ENCODE measurements around the gene PTMA.
"Not testable (repeated sequence)": the region's sequence is repeated elsewhere in the genome, so short reads cannot be mapped to it uniquely, and the experiment has no call there.

The PTMA gene

GRCh38 chr2:231707927-231708772, at the start of gene PTMA:
PTMA (plus strand) TSS chr2:231708525; CDS start chr2:231708707, 182 bp downstream.
- peak; percentile 99 for DNase-seq

GRCh38 chr2:231660073-231660472, 48.3 kb upstream of the PTMA start:
- not testable (repeated sequence) for DNase-seq

GRCh38 chr2:231660860-231661259, 47.5 kb upstream of the PTMA start:
- no peak for DNase-seq

GRCh38 chr2:231661422-231662027, 46.8 kb upstream of the PTMA start:
- no peak for DNase-seq

GRCh38 chr2:231662028-231662810, 46.1 kb upstream of the PTMA start:
- no peak for DNase-seq

GRCh38 chr2:231662811-231663457, 45.4 kb upstream of the PTMA start:
- no peak for DNase-seq

- no peak for DNase-seq
These were observed 44.7 kb upstream of the PTMA start for GRCh38 chr2:231663458-231664212.

- no peak for DNase-seq
These were observed 43.6 kb upstream of the PTMA start for GRCh38 chr2:231664727-231665126.

- no peak for DNase-seq
These were observed 42.8 kb upstream of the PTMA start for GRCh38 chr2:231665245-231666170.

GRCh38 chr2:231666171-231667095, 41.9 kb upstream of the PTMA start:
- peak; percentile 95 for DNase-seq

- no peak for DNase-seq
These were observed 41.3 kb upstream of the PTMA start for GRCh38 chr2:231667096-231667427.

GRCh38 chr2:231667496-231667895, 40.8 kb upstream of the PTMA start:
- DNase-seq = no peak

- no peak for DNase-seq
These were observed 39.3 kb upstream of the PTMA start for GRCh38 chr2:231668981-231669380.

- DNase-seq = peak; percentile 86
These were observed 36.9 kb upstream of the PTMA start for GRCh38 chr2:231671270-231672050.

- DNase-seq = peak; percentile 94
These were observed 35.5 kb upstream of the PTMA start for GRCh38 chr2:231672617-231673347.

GRCh38 chr2:231673348-231673770, 35.0 kb upstream of the PTMA start:
- DNase-seq = peak; percentile 99

- DNase-seq = peak; percentile 81
These were observed 33.6 kb upstream of the PTMA start for GRCh38 chr2:231674587-231675338.

GRCh38 chr2:231676243-231676642, 32.1 kb upstream of the PTMA start:
- DNase-seq = peak; percentile 32

Measured in NCI-H510A treated with DMSO at 0.1 percent for 48 hours (cell line).